B cell (primary cell): Measurements from ENCODE around the gene CRHR2.

ENCODE experiments used
- EZH2 ChIP-seq: IDR thresholded peaks from 2 replicates; pipeline ENCODE4 v1.6.1; 2012; ENCODE audit warnings: borderline replicate concordance, low read depth, mild to moderate bottlenecking, moderate library complexity, low read length; ENCODE audit not compliant: insufficient read depth, poor library complexity, severe bottlenecking
- TF ChIP-seq, protein P1 (sequence below): fragments of 200-600 bp; IDR thresholded peaks from one replicate; pipeline ENCODE4 v1.8.0; 2022; ENCODE audit warnings: antibody characterized with exemption, mild to moderate bottlenecking

DNA sequence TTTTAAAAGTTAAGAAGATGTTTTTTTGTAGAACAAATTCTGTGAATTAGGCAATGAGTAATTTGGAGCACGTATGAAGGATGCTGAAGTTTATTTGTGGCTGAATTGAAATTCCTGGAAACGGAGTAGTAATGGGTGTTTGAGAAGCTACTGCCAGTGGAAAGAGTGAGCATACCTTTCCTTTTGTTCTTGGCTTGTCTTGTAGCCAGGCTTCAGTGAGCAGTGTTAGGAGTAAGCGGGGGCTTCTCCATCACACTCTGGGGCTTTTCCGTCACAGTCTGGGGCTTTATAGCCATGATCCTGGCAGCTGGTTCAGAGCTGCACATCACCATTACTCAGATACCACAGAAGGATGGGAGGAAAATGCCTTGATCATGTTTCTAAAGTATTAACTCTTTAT is 55.2 kb downstream of the CRHR2 start:
- TF ChIP-seq, protein P1, sequence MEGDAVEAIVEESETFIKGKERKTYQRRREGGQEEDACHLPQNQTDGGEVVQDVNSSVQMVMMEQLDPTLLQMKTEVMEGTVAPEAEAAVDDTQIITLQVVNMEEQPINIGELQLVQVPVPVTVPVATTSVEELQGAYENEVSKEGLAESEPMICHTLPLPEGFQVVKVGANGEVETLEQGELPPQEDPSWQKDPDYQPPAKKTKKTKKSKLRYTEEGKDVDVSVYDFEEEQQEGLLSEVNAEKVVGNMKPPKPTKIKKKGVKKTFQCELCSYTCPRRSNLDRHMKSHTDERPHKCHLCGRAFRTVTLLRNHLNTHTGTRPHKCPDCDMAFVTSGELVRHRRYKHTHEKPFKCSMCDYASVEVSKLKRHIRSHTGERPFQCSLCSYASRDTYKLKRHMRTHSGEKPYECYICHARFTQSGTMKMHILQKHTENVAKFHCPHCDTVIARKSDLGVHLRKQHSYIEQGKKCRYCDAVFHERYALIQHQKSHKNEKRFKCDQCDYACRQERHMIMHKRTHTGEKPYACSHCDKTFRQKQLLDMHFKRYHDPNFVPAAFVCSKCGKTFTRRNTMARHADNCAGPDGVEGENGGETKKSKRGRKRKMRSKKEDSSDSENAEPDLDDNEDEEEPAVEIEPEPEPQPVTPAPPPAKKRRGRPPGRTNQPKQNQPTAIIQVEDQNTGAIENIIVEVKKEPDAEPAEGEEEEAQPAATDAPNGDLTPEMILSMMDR, result no peak
- TF ChIP-seq EZH2, result no peak
